Measurements from ENCODE around the gene PBX3. TPM values are rescaled to one million over a fixed set of nuclear protein-coding genes. Genes with fewer than 3 reads are reported as not detected.

Gene PBX3
- 46.1 TPM for total RNA-seq
- long read RNA-seq, transcript PBX3-201 (8 exons, 2,755 nt), result minor isoform, 21 of 77 reads
- long read RNA-seq, transcript PBX3-204 (9 exons, 2,775 nt), result major isoform, 23 of 77 reads
- long read RNA-seq, partial matches to known transcripts, result 11 of 77 reads
- long read RNA-seq, other reads (novel, unspliced or antisense), result 16 of 77 reads

DNA sequence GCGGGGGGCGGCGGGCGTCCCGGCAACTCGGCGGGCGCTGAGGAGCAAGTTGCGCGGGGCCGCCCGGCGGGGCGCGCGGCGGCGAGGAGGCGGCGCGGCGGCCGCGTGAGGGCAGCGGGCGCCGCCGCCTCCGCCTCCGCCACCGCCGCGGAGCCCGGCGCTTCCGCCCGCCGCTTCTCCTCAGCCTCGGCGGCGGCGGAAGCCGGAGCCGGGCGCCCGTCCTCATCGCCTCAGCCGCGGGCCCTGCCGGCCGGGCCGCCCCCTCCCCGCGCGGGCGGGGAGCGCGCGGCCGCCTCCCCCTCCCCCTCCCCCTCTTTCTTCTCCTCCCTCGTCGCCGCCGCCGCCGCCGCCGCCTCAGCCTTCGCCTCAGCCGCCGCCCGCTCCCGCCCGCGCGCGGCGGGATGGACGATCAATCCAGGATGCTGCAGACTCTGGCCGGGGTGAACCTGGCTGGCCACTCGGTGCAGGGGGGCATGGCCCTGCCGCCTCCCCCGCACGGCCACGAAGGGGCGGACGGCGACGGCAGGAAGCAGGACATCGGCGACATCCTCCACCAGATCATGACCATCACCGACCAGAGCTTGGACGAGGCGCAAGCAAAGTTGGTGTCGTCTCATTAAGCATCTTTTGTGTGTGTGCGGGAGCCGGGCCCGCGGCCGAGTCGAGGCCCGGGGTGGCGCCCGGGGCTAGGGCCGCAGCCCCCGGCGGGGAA lies at the start of gene PBX3:
TSS of gene PBX3 (plus strand) at position 321 of the 712 bp plus-strand sequence.
- TF ChIP-seq, protein P1, sequence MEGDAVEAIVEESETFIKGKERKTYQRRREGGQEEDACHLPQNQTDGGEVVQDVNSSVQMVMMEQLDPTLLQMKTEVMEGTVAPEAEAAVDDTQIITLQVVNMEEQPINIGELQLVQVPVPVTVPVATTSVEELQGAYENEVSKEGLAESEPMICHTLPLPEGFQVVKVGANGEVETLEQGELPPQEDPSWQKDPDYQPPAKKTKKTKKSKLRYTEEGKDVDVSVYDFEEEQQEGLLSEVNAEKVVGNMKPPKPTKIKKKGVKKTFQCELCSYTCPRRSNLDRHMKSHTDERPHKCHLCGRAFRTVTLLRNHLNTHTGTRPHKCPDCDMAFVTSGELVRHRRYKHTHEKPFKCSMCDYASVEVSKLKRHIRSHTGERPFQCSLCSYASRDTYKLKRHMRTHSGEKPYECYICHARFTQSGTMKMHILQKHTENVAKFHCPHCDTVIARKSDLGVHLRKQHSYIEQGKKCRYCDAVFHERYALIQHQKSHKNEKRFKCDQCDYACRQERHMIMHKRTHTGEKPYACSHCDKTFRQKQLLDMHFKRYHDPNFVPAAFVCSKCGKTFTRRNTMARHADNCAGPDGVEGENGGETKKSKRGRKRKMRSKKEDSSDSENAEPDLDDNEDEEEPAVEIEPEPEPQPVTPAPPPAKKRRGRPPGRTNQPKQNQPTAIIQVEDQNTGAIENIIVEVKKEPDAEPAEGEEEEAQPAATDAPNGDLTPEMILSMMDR (IDR thresholded peaks at IDR 0.05), result no peak
- ATAC-seq, result peak; percentile 1 to 4
- peaks cover 43% of the 10 kb centered on the region for H3K4me1 ChIP-seq
- H3K4me3 ChIP-seq, result peak within 1 kb of the TSS; percentile 90
- peak; percentile 72 for DNase-seq
- H3K36me3 ChIP-seq, result no peaks in the 10 kb centered on the region
- H3K9me3 ChIP-seq, result no peaks in the 10 kb centered on the region
- intact Hi-C loops (cut with DNase I), result no loop called here
- H3K27ac ChIP-seq, result peak within 1 kb of the TSS; percentile 83
- no peaks in the 10 kb centered on the region for H3K27me3 ChIP-seq (ENCODE audit: low read depth)

DNA sequence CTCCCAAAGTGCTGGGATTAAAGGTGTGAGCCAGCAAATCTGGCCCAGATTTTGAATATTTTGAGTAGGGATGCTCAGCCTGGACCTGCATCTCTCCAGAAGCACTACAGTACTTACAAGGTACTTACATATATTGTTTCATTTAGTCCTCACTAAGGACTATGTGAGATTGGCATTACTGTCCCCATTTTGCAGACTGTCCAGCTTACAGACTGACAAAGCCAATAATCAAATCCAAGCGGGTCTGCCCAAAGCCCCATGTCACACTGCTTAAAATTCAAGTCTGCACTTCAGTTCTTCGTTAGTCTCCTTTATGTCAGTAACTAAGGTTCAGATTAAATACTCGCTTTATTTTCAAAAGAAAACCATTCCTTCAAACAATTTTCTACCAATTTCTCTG lies 47.3 kb upstream of the PBX3 start:
- H3K27me3 ChIP-seq (ENCODE audit: low read depth), result no peaks in the 10 kb centered on the region
- H3K4me3 ChIP-seq, result no peak overlapping the region
- intact Hi-C loops (cut with DNase I), result no loop called here
- H3K9me3 ChIP-seq, result no peaks in the 10 kb centered on the region
- TF ChIP-seq, protein P1 (IDR thresholded peaks at IDR 0.05), result no peak
- peaks cover 2% of the 10 kb centered on the region for H3K4me1 ChIP-seq
- no peak for ATAC-seq
- no peak for DNase-seq
- H3K27ac ChIP-seq, result no peak overlapping the region
- no peaks in the 10 kb centered on the region for H3K36me3 ChIP-seq

DNA sequence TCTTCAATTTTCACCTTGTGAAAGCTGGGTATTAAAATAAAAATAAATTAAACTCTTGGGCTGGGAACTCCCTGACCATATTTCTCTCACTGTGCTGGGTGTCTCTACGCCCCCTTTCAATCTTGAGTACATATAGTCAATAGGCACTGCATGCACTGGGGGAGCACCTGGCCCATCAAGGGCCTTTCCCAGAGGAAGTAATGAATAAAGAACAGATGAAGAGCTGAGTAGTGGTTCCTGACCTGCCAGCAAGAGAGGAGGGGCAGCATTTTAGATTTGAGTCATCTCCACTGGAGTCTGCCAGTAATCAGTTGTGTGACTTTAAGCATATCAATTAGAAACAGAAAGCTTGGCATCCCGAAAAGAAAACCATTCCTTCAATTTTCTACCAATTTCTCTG lies 46.4 kb upstream of the PBX3 start:
- ATAC-seq (no peak), DNase-seq (no peak)
- Histone ChIP-seq H3K27me3 (ENCODE audit: low read depth) (no peaks in the 10 kb centered on the region), H3K36me3 (no peaks in the 10 kb centered on the region), H3K9me3 (no peaks in the 10 kb centered on the region), H3K4me3 (no peak overlapping the region), H3K4me1 (peaks cover 10% of the 10 kb centered on the region), H3K27ac (no peak overlapping the region)
- TF ChIP-seq, protein P1 (IDR thresholded peaks at IDR 0.05), result no peak
- intact Hi-C loops (cut with DNase I), result no loop called here

DNA sequence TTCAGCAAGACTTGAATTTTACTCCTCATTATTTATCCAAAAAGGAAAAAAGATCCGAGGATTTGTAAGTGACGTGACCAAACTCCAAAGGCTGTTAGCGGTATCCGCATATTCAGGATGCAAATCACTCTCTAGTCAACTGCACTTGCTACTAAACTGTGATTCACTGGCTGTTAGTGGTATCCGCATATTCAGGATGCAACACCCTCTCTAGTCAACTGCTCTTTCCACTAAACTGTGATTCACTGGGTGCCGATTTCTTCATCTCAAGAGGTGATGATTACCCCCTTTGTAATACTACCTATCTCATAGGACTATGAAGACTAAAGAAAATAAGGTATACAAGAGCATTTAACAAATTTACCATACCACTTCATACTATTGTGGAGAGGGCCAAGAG lies 45.8 kb upstream of the PBX3 start:
- Histone ChIP-seq H3K27me3 (ENCODE audit: low read depth) (no peaks in the 10 kb centered on the region), H3K27ac (no peak overlapping the region), H3K4me1 (peaks cover 15% of the 10 kb centered on the region), H3K9me3 (no peaks in the 10 kb centered on the region), H3K36me3 (no peaks in the 10 kb centered on the region), H3K4me3 (no peak overlapping the region)
- TF ChIP-seq, protein P1 (IDR thresholded peaks at IDR 0.05), result no peak
- intact Hi-C loops (cut with DNase I), result no loop called here
- ATAC-seq, result no peak
- no peak for DNase-seq

DNA sequence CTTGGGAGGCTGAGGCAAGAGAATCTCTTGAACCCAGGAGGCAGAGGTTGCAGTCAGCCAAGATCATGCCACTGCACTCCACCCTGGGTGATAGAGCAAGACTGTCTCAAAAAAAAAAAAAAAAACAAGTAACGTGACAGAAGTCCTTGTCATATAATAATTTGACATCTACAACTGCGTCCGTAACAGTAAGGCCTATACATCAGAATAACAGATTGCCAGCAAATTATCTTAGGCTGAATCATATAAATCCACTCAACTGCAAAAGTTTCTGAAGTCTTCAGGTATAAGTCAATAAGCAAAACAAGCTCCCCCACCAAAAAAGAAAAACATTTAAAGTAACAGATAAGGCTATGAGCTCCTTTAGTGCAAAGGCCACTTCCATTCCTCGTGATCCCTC lies 43.5 kb upstream of the PBX3 start:
- no peaks in the 10 kb centered on the region for H3K9me3 ChIP-seq
- TF ChIP-seq, protein P1 (IDR thresholded peaks at IDR 0.05), result no peak
- intact Hi-C loops (cut with DNase I), result no loop called here
- no peak overlapping the region for H3K27ac ChIP-seq
- H3K4me1 ChIP-seq, result peaks cover 24% of the 10 kb centered on the region
- H3K27me3 ChIP-seq (ENCODE audit: low read depth), result no peaks in the 10 kb centered on the region
- no peak for DNase-seq
- H3K4me3 ChIP-seq, result no peak overlapping the region
- no peaks in the 10 kb centered on the region for H3K36me3 ChIP-seq
- no peak for ATAC-seq

Measured in lower lobe of right lung (tissue), 2 donors.